SHP77 (cell line): ENCODE results near the gene JMJD8.

Experiments used
- DNase-seq, 2 experiments: peaks; one replicate each; lab custom pipeline; 2025; lab: John Stamatoyannopoulos, UW

JMJD8 gene

GRCh38 chr16:675884-676564 lies 8.1 kb downstream of the JMJD8 start:
- no peak for DNase-seq

GRCh38 chr16:674968-675883 lies 8.9 kb downstream of the JMJD8 start, which contains the start of gene RHBDL1:
RHBDL1 (plus strand) TSS chr16:675671; CDS start chr16:675791, 120 bp downstream.
- DNase-seq = no peak

- no peak for DNase-seq
Observed at GRCh38 chr16:674214-674881, 9.8 kb downstream of the JMJD8 start.

- DNase-seq = no peak
Observed at GRCh38 chr16:673399-673991, 10.6 kb downstream of the JMJD8 start.

- DNase-seq = no peak
Observed at GRCh38 chr16:672851-673250, 11.3 kb downstream of the JMJD8 start.

- no peak for DNase-seq
Observed at GRCh38 chr16:672371-672770, 11.8 kb downstream of the JMJD8 start.

GRCh38 chr16:671353-672131 lies 12.6 kb downstream of the JMJD8 start:
- DNase-seq = no peak

- DNase-seq = no peak
Observed at GRCh38 chr16:670485-671352, 13.4 kb downstream of the JMJD8 start.

GRCh38 chr16:669666-670065 lies 14.5 kb downstream of the JMJD8 start:
- DNase-seq = no peak

- no peak for DNase-seq
Observed at GRCh38 chr16:668519-669171, 15.5 kb downstream of the JMJD8 start.

- peak; percentile 83 to 90 for DNase-seq
Observed at GRCh38 chr16:667780-668518, 16.2 kb downstream of the JMJD8 start, which contains the start of gene RHOT2. RHOT2 (plus strand) TSS chr16:668132; CDS start chr16:668200, 68 bp downstream.

GRCh38 chr16:667113-667779 lies 16.9 kb downstream of the JMJD8 start:
- DNase-seq = no peak

GRCh38 chr16:666572-666971 lies 17.6 kb downstream of the JMJD8 start:
- DNase-seq = no peak

GRCh38 chr16:662597-662996 lies 21.5 kb downstream of the JMJD8 start:
- DNase-seq = no peak

- no peak for DNase-seq
Observed at GRCh38 chr16:662095-662494, 22.0 kb downstream of the JMJD8 start.

GRCh38 chr16:661184-661821 lies 22.8 kb downstream of the JMJD8 start:
- no peak for DNase-seq

- peak; percentile 85 to 96 for DNase-seq
Observed at GRCh38 chr16:660459-661183, 23.5 kb downstream of the JMJD8 start.
